Liver (tissue), 9 donors: ENCODE measurements around the gene RNF41. TPM values are rescaled to one million over a fixed set of nuclear protein-coding genes. Genes with fewer than 3 reads are reported as not detected.

ENCODE experiments used
- DNase-seq: peaks from one replicate; pipeline ENCODE4 v3.0.0-alpha.2; 2017; ENCODE audit warnings: low spot score
- H3K27ac ChIP-seq, 2 donors: one replicate each; pipeline ENCODE4 v1.7.0; 2013; ENCODE audit warnings: inconsistent platforms in 2 of 2, low read length in 2 of 2, control low read depth in 1 of 2, low read depth in 1 of 2, mild to moderate bottlenecking in 1 of 2
- H3K27me3 ChIP-seq, 4 donors: one replicate each; pipeline versions ENCODE4 v1.6.1 to v1.7.0; 2013; ENCODE audit warnings: low read length in 3 of 4, inconsistent platforms in 1 of 4, mild to moderate bottlenecking in 1 of 4, moderate library complexity in 1 of 4; ENCODE audit not compliant: control insufficient read depth in 4 of 4, insufficient read depth in 4 of 4
- H3K36me3 ChIP-seq, 4 donors: one replicate each; pipeline versions ENCODE4 v1.6.1 to v1.7.0; 2013; ENCODE audit warnings: low read length in 3 of 4, mild to moderate bottlenecking in 3 of 4, low read depth in 1 of 4, moderate library complexity in 1 of 4; ENCODE audit not compliant: control insufficient read depth in 4 of 4, insufficient read depth in 3 of 4
- H3K4me1 ChIP-seq, 4 donors: one replicate each; pipeline versions ENCODE4 v1.6.1 to v1.7.0; 2013; ENCODE audit warnings: low read length in 3 of 4, mild to moderate bottlenecking in 3 of 4, moderate library complexity in 1 of 4; ENCODE audit not compliant: control insufficient read depth in 4 of 4, insufficient read depth in 4 of 4
- H3K4me3 ChIP-seq, 3 donors: one replicate each; pipeline versions ENCODE4 v1.6.1 to v1.7.0; 2013; ENCODE audit warnings: low read length in 3 of 3, control low read depth in 1 of 3, low read depth in 1 of 3, mild to moderate bottlenecking in 1 of 3
- H3K9ac ChIP-seq, 2 donors: one replicate each; pipeline ENCODE4 v1.7.0; 2013; ENCODE audit warnings: low read length in 2 of 2, mild to moderate bottlenecking in 2 of 2, moderate library complexity in 2 of 2, control low read depth in 1 of 2, low read depth in 1 of 2
- H3K9me3 ChIP-seq, 4 donors: one replicate each; pipeline versions ENCODE4 v1.6.1 to v1.7.0; 2013; ENCODE audit warnings: low read length in 3 of 4; ENCODE audit not compliant: control insufficient read depth in 4 of 4
- EGR1 ChIP-seq, 2 donors: IDR thresholded peaks; 2 replicates each; pipeline ENCODE4 v1.6.1; 2016 to 2018; ENCODE audit warnings: antibody characterized with exemption in 2 of 2, low read depth in 2 of 2
- FOXA1 ChIP-seq: IDR thresholded peaks from 2 replicates; pipeline ENCODE4 v1.6.1; 2016; ENCODE audit warnings: antibody characterized with exemption
- FOXA2 ChIP-seq: IDR thresholded peaks from 2 replicates; pipeline ENCODE4 v1.6.1; 2016; ENCODE audit warnings: antibody characterized with exemption
- GABPA ChIP-seq, 2 donors: IDR thresholded peaks in 1 of 2; conservative IDR thresholded peaks in 1 of 2; 2 replicates each; pipeline ENCODE4 v1.6.1; 2016; ENCODE audit warnings: antibody characterized with exemption in 2 of 2, mild to moderate bottlenecking in 1 of 2, moderate library complexity in 1 of 2
- HNF4A ChIP-seq, 2 donors: conservative IDR thresholded peaks; 2 replicates each; pipeline ENCODE4 v1.6.1; 2016; ENCODE audit warnings: antibody characterized with exemption in 2 of 2, mild to moderate bottlenecking in 2 of 2
- HNF4G ChIP-seq: IDR thresholded peaks from 2 replicates; pipeline ENCODE4 v1.6.1; 2016; ENCODE audit warnings: antibody characterized with exemption
- NR2F2 ChIP-seq: IDR thresholded peaks from 2 replicates; pipeline ENCODE4 v1.6.1; 2016; ENCODE audit warnings: antibody characterized with exemption
- RAD21 ChIP-seq, 2 donors: IDR thresholded peaks; 2 replicates each; pipeline ENCODE4 v1.6.1; 2016; ENCODE audit warnings: antibody characterized with exemption in 2 of 2, mild to moderate bottlenecking in 2 of 2
- REST ChIP-seq: IDR thresholded peaks from 2 replicates; pipeline ENCODE4 v1.6.1; 2016; ENCODE audit warnings: antibody characterized with exemption, mild to moderate bottlenecking
- RXRA ChIP-seq, 2 donors: IDR thresholded peaks; 2 replicates each; pipeline ENCODE4 v1.6.1; 2017 to 2018; ENCODE audit warnings: antibody characterized with exemption in 2 of 2, mild to moderate bottlenecking in 1 of 2
- SP1 ChIP-seq: IDR thresholded peaks from 2 replicates; pipeline ENCODE4 v1.6.1; 2018; ENCODE audit warnings: antibody characterized with exemption, mild to moderate bottlenecking
- TAF1 ChIP-seq: conservative IDR thresholded peaks from 2 replicates; pipeline ENCODE4 v1.6.1; 2016; ENCODE audit warnings: antibody characterized with exemption, mild to moderate bottlenecking
- YY1 ChIP-seq: IDR thresholded peaks from 2 replicates; pipeline ENCODE4 v1.6.1; 2016; ENCODE audit warnings: antibody characterized with exemption, mild to moderate bottlenecking
- WGBS: extraction: QIAGEN DNeasy Blood & Tissue Kit; methylation state at CpG from one replicate; pipeline ENCODE4 v1.1.7; 2013; 5-methylcytosine and 5-hydroxymethylcytosine counted together
- polyA plus RNA-seq, 2 donors: library from polyadenylated mRNA; stranded (reverse) in 1 of 2; unstranded in 1 of 2; fragments of 200-250 nt in 1 of 2; fragments of >200 nt in 1 of 2; fragmentation: Nextera tagmentation in 1 of 2; extraction: Ambion mirVana in 1 of 2; gene quantifications; one replicate each; pipeline versions ENCODE4 v1.2.1 to v1.2.3, GENCODE V29; 2013 to 2015
- total RNA-seq, 2 donors: library from RNA; depleted of rRNA; stranded (reverse); fragments of >200 nt; gene quantifications; one replicate each; pipeline ENCODE4 v1.2.3, GENCODE V29; 2014
- TF ChIP-seq, protein P1 (sequence below): IDR thresholded peaks from 2 replicates; pipeline ENCODE4 v1.6.1; 2016; ENCODE audit warnings: antibody characterized with exemption
- TF ChIP-seq, protein P2 (sequence below): fragments of 150-350 bp; IDR thresholded peaks from 2 replicates; pipeline ENCODE4 v1.5.1; 2017; ENCODE audit warnings: improper control_type of control experiment, low read depth, low read length; ENCODE audit not compliant: missing input control
- TF ChIP-seq, protein P3 (sequence below): IDR thresholded peaks from 2 replicates; pipeline ENCODE4 v1.6.1; 2016; ENCODE audit warnings: antibody characterized with exemption
- TF ChIP-seq, protein P4 (sequence below): IDR thresholded peaks from 2 replicates; pipeline ENCODE4 v1.6.1; 2016; ENCODE audit warnings: antibody characterized with exemption
- donor health status: healthy.
- donor health status: healthy.
- donor health status: healthy.
- donor health status: healthy.
- donor health status: healthy.

Gene RNF41
- total and polyA plus RNA-seq, 4 donors: 7.6 to 31.8 (median 16.8) TPM

GRCh38 chr12:56192582-56192981, 29.1 kb downstream of the RNF41 start:
- Histone ChIP-seq H3K27ac (no peak overlapping the region), H3K27me3 (no peaks in the 10 kb centered on the region), H3K4me1 (peaks cover 0 to 19% (median 15%) of the 10 kb centered on the region in 4 donors), H3K9me3 (no peaks in the 10 kb centered on the region), H3K9ac (no peak overlapping the region), H3K36me3 (no peaks in the 10 kb centered on the region), H3K4me3 (no peak overlapping the region)
- TF ChIP-seq, protein P1, sequence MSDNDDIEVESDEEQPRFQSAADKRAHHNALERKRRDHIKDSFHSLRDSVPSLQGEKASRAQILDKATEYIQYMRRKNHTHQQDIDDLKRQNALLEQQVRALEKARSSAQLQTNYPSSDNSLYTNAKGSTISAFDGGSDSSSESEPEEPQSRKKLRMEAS: no peak
- TF ChIP-seq GABPA (IDR thresholded peaks at IDR 0.05 in 1 of 2, conservative IDR thresholded peaks at IDR 0.05 in 1 of 2) (no peak), RAD21 (IDR thresholded peaks at IDR 0.05) (no peak), HNF4A (conservative IDR thresholded peaks at IDR 0.05) (no peak), REST (no peak), HNF4G (no peak), SP1 (no peak), TAF1 (no peak), FOXA1 (no peak), EGR1 (IDR thresholded peaks at IDR 0.05; ENCODE audit: low read depth in 2 of 2) (no peak), FOXA2 (no peak)
- no peak for DNase-seq

- H3K4me3 ChIP-seq: peak overlapping the region in 2 of 3 donors; percentile 61 to 95
- peak overlapping the region; percentile 41 to 66 for H3K9ac ChIP-seq
- no peak for DNase-seq
- peaks cover 0 to 24% (median 18%) of the 10 kb centered on the region in 4 donors for H3K4me1 ChIP-seq
- 24% methylated on average over 9 of the region's 9 CpGs for WGBS
- H3K36me3 ChIP-seq: peaks cover 2 to 4% (median 3%) of the 10 kb centered on the region in 4 donors
- peak overlapping the region; percentile 78 to 90 for H3K27ac ChIP-seq
- no peaks in the 10 kb centered on the region for H3K9me3 ChIP-seq
- TF ChIP-seq EGR1 (IDR thresholded peaks at IDR 0.05; ENCODE audit: low read depth in 2 of 2) (no peak), RAD21 (IDR thresholded peaks at IDR 0.05) (no peak), NR2F2 (peak; percentile 9)
- no peaks in the 10 kb centered on the region for H3K27me3 ChIP-seq
These were observed 31.0 kb downstream of the RNF41 start for GRCh38 chr12:56190695-56191155.

DNA sequence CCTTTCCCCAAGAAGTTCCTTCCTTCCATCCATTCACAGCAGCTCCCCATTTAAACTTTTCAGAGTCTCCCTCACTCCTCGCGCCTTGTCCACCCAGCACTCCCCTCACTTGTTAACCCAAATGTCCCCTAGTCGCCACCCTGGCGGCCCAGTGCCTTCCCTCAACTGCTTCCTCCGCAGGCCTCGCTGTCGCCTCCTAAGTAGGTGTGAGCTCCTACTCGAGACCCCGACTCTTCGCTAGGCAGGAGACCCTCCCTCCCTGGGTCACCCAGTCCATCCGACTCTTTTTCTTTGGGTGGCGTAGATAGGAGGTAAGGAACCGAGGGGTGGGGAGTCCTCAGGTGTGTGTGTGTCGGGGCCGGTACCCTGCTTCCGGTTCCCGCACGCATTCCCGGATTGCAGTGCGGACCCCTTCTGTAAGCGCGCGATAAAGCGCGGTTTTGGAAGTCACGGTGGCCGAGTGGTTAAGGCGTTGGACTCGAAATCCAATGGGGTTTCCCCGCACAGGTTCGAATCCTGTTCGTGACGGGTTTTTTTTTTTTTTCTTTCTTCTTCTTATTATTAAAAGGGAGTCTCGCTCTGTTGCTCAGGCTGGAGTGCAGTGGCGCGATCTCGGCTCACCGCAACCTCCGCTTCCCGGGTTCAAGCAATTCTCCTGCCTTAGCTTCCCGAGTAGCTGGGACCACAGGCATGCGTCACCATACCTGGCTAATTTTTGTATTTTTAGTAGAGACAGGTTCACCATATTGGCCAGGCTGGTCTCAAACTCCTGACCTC, 31.6 kb downstream of the RNF41 start:
- Histone ChIP-seq H3K4me3 (peak overlapping the region; percentile 61 to 95 (median 74)), H3K4me1 (peaks cover 0 to 24% (median 18%) of the 10 kb centered on the region in 4 donors), H3K27me3 (no peaks in the 10 kb centered on the region), H3K27ac (peak overlapping the region; percentile 78 to 90), H3K9me3 (no peaks in the 10 kb centered on the region), H3K36me3 (peaks cover 2 to 5% (median 5%) of the 10 kb centered on the region in 4 donors), H3K9ac (peak overlapping the region; percentile 41 to 66)
- peak; percentile 97 for DNase-seq
- 2% methylated on average over 42 of the region's 42 CpGs for WGBS
- TF ChIP-seq RAD21 (IDR thresholded peaks at IDR 0.05) (no peak), RXRA (IDR thresholded peaks at IDR 0.05) (peak in 1 of 2 donors; percentile 32), HNF4G (no peak), YY1 (peak; percentile 17), NR2F2 (peak; percentile 6), FOXA2 (no peak), FOXA1 (no peak), GABPA (IDR thresholded peaks at IDR 0.05 in 1 of 2, conservative IDR thresholded peaks at IDR 0.05 in 1 of 2) (peak; percentile 48 to 75)
- TF ChIP-seq, protein P2, sequence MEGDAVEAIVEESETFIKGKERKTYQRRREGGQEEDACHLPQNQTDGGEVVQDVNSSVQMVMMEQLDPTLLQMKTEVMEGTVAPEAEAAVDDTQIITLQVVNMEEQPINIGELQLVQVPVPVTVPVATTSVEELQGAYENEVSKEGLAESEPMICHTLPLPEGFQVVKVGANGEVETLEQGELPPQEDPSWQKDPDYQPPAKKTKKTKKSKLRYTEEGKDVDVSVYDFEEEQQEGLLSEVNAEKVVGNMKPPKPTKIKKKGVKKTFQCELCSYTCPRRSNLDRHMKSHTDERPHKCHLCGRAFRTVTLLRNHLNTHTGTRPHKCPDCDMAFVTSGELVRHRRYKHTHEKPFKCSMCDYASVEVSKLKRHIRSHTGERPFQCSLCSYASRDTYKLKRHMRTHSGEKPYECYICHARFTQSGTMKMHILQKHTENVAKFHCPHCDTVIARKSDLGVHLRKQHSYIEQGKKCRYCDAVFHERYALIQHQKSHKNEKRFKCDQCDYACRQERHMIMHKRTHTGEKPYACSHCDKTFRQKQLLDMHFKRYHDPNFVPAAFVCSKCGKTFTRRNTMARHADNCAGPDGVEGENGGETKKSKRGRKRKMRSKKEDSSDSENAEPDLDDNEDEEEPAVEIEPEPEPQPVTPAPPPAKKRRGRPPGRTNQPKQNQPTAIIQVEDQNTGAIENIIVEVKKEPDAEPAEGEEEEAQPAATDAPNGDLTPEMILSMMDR: no peak
- TF ChIP-seq, protein P3, sequence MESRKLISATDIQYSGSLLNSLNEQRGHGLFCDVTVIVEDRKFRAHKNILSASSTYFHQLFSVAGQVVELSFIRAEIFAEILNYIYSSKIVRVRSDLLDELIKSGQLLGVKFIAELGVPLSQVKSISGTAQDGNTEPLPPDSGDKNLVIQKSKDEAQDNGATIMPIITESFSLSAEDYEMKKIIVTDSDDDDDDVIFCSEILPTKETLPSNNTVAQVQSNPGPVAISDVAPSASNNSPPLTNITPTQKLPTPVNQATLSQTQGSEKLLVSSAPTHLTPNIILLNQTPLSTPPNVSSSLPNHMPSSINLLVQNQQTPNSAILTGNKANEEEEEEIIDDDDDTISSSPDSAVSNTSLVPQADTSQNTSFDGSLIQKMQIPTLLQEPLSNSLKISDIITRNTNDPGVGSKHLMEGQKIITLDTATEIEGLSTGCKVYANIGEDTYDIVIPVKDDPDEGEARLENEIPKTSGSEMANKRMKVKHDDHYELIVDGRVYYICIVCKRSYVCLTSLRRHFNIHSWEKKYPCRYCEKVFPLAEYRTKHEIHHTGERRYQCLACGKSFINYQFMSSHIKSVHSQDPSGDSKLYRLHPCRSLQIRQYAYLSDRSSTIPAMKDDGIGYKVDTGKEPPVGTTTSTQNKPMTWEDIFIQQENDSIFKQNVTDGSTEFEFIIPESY: no peak
- TF ChIP-seq, protein P1: peak; percentile 41
- TF ChIP-seq, protein P4, sequence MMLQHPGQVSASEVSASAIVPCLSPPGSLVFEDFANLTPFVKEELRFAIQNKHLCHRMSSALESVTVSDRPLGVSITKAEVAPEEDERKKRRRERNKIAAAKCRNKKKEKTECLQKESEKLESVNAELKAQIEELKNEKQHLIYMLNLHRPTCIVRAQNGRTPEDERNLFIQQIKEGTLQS: peak; percentile 99
